Hematopoietic multipotent progenitor cell treated with erythropoietin and hydrocortisone succinate and interleukin-3 and kit ligand, for 17 days (in vitro differentiated cells): ENCODE data around the gene RNF14.
"Not testable (repeated sequence)": the region's sequence is repeated elsewhere in the genome, so short reads cannot be mapped to it uniquely, and the experiment has no call there.

Source experiments
- DNase-seq: peaks from one replicate; pipeline ENCODE4 v3.0.0-alpha.2; 2015; ENCODE audit warnings: low spot score

RNF14 gene

GRCh38 chr5:142015781-142016533 is 47.1 kb downstream of the RNF14 start:
- peak; percentile 24 for DNase-seq

GRCh38 chr5:142016556-142016955 is 47.7 kb downstream of the RNF14 start:
- no peak for DNase-seq

GRCh38 chr5:142017832-142018427 is 49.0 kb downstream of the RNF14 start:
- DNase-seq, result no peak

- no peak for DNase-seq
Observed at GRCh38 chr5:142020122-142020659, 51.3 kb downstream of the RNF14 start.

GRCh38 chr5:142023836-142024235 is 54.9 kb downstream of the RNF14 start:
- DNase-seq, result no peak

- peak; percentile 64 for DNase-seq
Observed at GRCh38 chr5:142024771-142025304, 55.9 kb downstream of the RNF14 start.

GRCh38 chr5:142025637-142026036 is 56.7 kb downstream of the RNF14 start:
- DNase-seq, result no peak

GRCh38 chr5:142032150-142032549 is 63.2 kb downstream of the RNF14 start:
- DNase-seq, result no peak

- DNase-seq, result no peak
Observed at GRCh38 chr5:142032747-142033631, 64.1 kb downstream of the RNF14 start.

- DNase-seq, result not testable (repeated sequence)
Observed at GRCh38 chr5:142033632-142034567, 65.0 kb downstream of the RNF14 start.

- DNase-seq, result no peak
Observed at GRCh38 chr5:142034994-142035393, 66.1 kb downstream of the RNF14 start.

- no peak for DNase-seq
Observed at GRCh38 chr5:142036918-142037317, 68.0 kb downstream of the RNF14 start.

GRCh38 chr5:142037599-142037998 is 68.7 kb downstream of the RNF14 start:
- DNase-seq, result not testable (repeated sequence)

GRCh38 chr5:142038735-142039134 is 69.8 kb downstream of the RNF14 start:
- DNase-seq, result no peak
